Measurements from ENCODE around the gene CCDC74B.
"Not testable (repeated sequence)": the region's sequence is repeated elsewhere in the genome, so short reads cannot be mapped to it uniquely, and the experiment has no call there.

CCDC74B gene

DNA sequence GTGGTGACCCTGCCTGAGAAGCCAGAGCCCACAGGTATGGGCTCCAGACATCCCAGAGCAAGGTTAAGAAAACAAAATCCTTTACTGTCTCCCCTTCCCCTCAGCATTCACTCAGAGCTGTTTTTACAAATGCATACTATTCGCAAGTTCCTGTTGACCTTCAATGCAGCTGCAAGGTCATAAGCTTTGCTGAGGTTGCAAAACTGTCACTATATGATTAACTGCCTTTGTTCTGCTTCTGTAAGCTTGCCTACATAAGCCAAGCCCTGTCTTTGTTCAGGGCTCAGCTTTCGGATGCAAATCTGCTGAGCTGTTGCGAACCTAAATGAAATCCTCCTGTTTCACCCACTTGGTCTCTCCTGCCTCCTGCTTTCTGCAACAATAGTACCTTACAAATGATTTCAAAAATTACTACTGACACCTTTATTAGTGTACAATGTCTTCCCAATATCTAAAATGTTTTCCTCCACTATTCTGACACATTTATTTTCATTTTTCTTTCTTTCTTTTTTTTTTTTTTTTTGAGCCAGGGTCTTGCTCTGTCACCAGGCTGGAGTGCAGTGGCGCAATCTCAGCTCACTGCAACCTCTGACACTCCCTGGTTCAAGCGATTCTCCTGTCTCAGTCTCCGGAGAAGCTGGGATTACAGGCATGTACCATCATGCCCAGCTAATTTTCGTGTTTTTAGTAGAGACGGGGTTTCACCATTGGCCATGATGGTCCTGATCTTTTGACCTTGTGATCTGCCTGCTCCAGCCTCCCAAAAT lies 42.1 kb downstream of the CCDC74B start:
- not testable (repeated sequence) for DNase-seq (ENCODE audit: low read depth)

All from stromal cell of bone marrow (primary cell).